Gastroesophageal sphincter (tissue), 4 donors: ENCODE measurements around the gene ACAP3. TPM values are rescaled to one million over a fixed set of nuclear protein-coding genes. Genes with fewer than 3 reads are reported as not detected.
A peak's percentile ranks its signal among the peaks of the same experiment; 100 is the strongest.

Experiments
- ATAC-seq: fragments of 150-250 bp; one replicate; pipeline ENCODE4 v1.9.1; 2016; ENCODE audit warnings: mild to moderate bottlenecking, moderate library complexity
- H3K27ac ChIP-seq, 4 donors: fragments of 200-600 bp; sonication (generic) in 3 of 4; 1 replicate in 3 of 4; 2 replicates in 1 of 4; pipeline ENCODE4 v1.5.1; 2016 to 2019
- H3K27me3 ChIP-seq: fragments of 200-600 bp; sonication (generic); one replicate; pipeline ENCODE4 v1.5.1; 2019
- H3K36me3 ChIP-seq, 2 donors: fragments of 200-600 bp; sonication (generic); one replicate each; pipeline ENCODE4 v1.5.1; 2019; ENCODE audit warnings: control low read depth in 1 of 2
- H3K4me1 ChIP-seq, 3 donors: fragments of 200-600 bp; sonication (generic); 1 replicate in 2 of 3; 2 replicates in 1 of 3; pipeline ENCODE4 v1.5.1; 2016 to 2019; ENCODE audit warnings: control low read depth in 2 of 3
- H3K4me3 ChIP-seq, 2 donors: fragments of 200-600 bp; sonication (generic); one replicate each; pipeline ENCODE4 v1.5.1; 2019; ENCODE audit warnings: mild to moderate bottlenecking in 1 of 2, moderate library complexity in 1 of 2
- H3K9me3 ChIP-seq, 3 donors: fragments of 200-600 bp; sonication (generic); one replicate each; pipeline ENCODE4 v1.5.1; 2017 to 2019; ENCODE audit warnings: control low read depth in 2 of 3
- CTCF ChIP-seq, 4 experiments: fragments of 200-600 bp in 2 of 4; fragments of 450-650 bp in 2 of 4; sonication (generic) in 1 of 4; IDR thresholded peaks; one replicate each; pipeline ENCODE4 v1.5.1; 2017 to 2019; ENCODE audit warnings: antibody characterized with exemption in 4 of 4, mild to moderate bottlenecking in 2 of 4, moderate library complexity in 2 of 4
- EP300 ChIP-seq: sonication (generic); formaldehyde crosslinking; IDR thresholded peaks from one replicate; pipeline ENCODE4 v1.6.1; 2017; ENCODE audit warnings: antibody characterized with exemption, mild to moderate bottlenecking
- POLR2A ChIP-seq, 2 donors: fragments of 450-650 bp; IDR thresholded peaks; one replicate each; pipeline ENCODE4 v1.6.1; 2017; ENCODE audit warnings: antibody characterized with exemption in 2 of 2, mild to moderate bottlenecking in 2 of 2, moderate library complexity in 1 of 2
- POLR2AphosphoS5 ChIP-seq: sonication (generic); formaldehyde crosslinking; IDR thresholded peaks from one replicate; pipeline ENCODE4 v1.6.1; 2017; ENCODE audit warnings: antibody characterized with exemption
- WGBS, 2 donors: methylation state at CpG; one replicate each; pipeline ENCODE4 v1.1.5; 2018; ENCODE audit warnings: low coverage in 1 of 2; 5-methylcytosine and 5-hydroxymethylcytosine counted together
- total RNA-seq, 4 donors: library from RNA; depleted of rRNA; stranded (reverse); fragments of >200 nt; gene quantifications; one replicate each; pipeline ENCODE4 v1.1.0, GENCODE V29; 2016

ACAP3 gene
- total RNA-seq, 4 donors from 2014 or later: 35.6 to 74.7 (median 50.2) TPM

GRCh38 chr1:1330366-1331067, 22.8 kb upstream of the ACAP3 start:
- WGBS, 2 donors: 80% methylated on average over 1 of the region's 15 CpGs; no CpG with 5 or more reads in 1 of the 2 donors
- peaks cover 0 to 31% of the 10 kb centered on the region in 2 donors for H3K36me3 ChIP-seq
- H3K27me3 ChIP-seq: no peaks in the 10 kb centered on the region
- no peak overlapping the region for H3K4me3 ChIP-seq
- peaks cover 0 to 35% (median 14%) of the 10 kb centered on the region in 3 donors for H3K4me1 ChIP-seq
- TF ChIP-seq POLR2A (IDR thresholded peaks at IDR 0.05) (no peak), POLR2AphosphoS5 (no peak), CTCF (IDR thresholded peaks at IDR 0.05) (no peak), EP300 (no peak)
- H3K9me3 ChIP-seq: no peaks in the 10 kb centered on the region
- ATAC-seq: no peak
- H3K27ac ChIP-seq: no peak overlapping the region

GRCh38 chr1:1329304-1330210, 21.8 kb upstream of the ACAP3 start:
- H3K27me3 ChIP-seq: no peaks in the 10 kb centered on the region
- no peak overlapping the region for H3K27ac ChIP-seq
- no peak for TF ChIP-seq POLR2A (IDR thresholded peaks at IDR 0.05)
- peak; percentile 15 for TF ChIP-seq POLR2AphosphoS5
- H3K36me3 ChIP-seq: peaks cover 0 to 29% of the 10 kb centered on the region in 2 donors
- 89 to 90% methylated on average over 28 to 39 of the region's 58 CpGs for WGBS, 2 donors
- H3K4me1 ChIP-seq: peaks cover 0 to 43% (median 20%) of the 10 kb centered on the region in 3 donors
- no peak for ATAC-seq
- no peak overlapping the region for H3K4me3 ChIP-seq
- H3K9me3 ChIP-seq: no peaks in the 10 kb centered on the region

GRCh38 chr1:1328254-1328653, 20.5 kb upstream of the ACAP3 start:
- TF ChIP-seq EP300 (no peak), POLR2A (IDR thresholded peaks at IDR 0.05) (no peak), CTCF (IDR thresholded peaks at IDR 0.05) (no peak), POLR2AphosphoS5 (no peak)
- Histone ChIP-seq H3K4me1 (peaks cover 0 to 51% (median 23%) of the 10 kb centered on the region in 3 donors), H3K27ac (no peak overlapping the region), H3K27me3 (no peaks in the 10 kb centered on the region), H3K36me3 (peaks cover 0 to 29% of the 10 kb centered on the region in 2 donors), H3K4me3 (no peak overlapping the region), H3K9me3 (no peaks in the 10 kb centered on the region)
- WGBS, 2 donors: no CpG with 5 or more reads among the region's 15 CpGs
- ATAC-seq: no peak

GRCh38 chr1:1327291-1327690, 19.6 kb upstream of the ACAP3 start:
- Histone ChIP-seq H3K36me3 (peaks cover 0 to 29% of the 10 kb centered on the region in 2 donors), H3K4me3 (no peak overlapping the region), H3K9me3 (no peaks in the 10 kb centered on the region), H3K27me3 (no peaks in the 10 kb centered on the region), H3K4me1 (peaks cover 0 to 61% (median 30%) of the 10 kb centered on the region in 3 donors), H3K27ac (no peak overlapping the region)
- TF ChIP-seq POLR2AphosphoS5 (no peak), POLR2A (IDR thresholded peaks at IDR 0.05) (no peak), EP300 (no peak), CTCF (IDR thresholded peaks at IDR 0.05) (no peak)
- ATAC-seq: no peak
- no CpG with 5 or more reads among the region's 40 CpGs for WGBS, 2 donors

- Histone ChIP-seq H3K4me1 (peaks cover 0 to 68% (median 40%) of the 10 kb centered on the region in 3 donors), H3K27me3 (no peaks in the 10 kb centered on the region), H3K27ac (peak overlapping the region in 2 of 4 donors; percentile 84 to 92), H3K36me3 (peaks cover 0 to 29% of the 10 kb centered on the region in 2 donors), H3K9me3 (no peaks in the 10 kb centered on the region), H3K4me3 (peak overlapping the region in 1 of 2 donors; percentile 87)
- 47 to 50% methylated on average over 2 to 3 of the region's 8 CpGs for WGBS, 2 donors
- TF ChIP-seq POLR2A (IDR thresholded peaks at IDR 0.05) (no peak), POLR2AphosphoS5 (no peak), EP300 (no peak), CTCF (IDR thresholded peaks at IDR 0.05) (no peak)
- no peak for ATAC-seq
Observed at GRCh38 chr1:1326075-1326605, 18.4 kb upstream of the ACAP3 start.
